Stimulated activated CD8-positive, alpha-beta memory T cell treated with anti-CD3 and anti-CD28 coated beads, Interleukin-15, amount 100 ng/mL, for 48 hours (primary cell): Measurements from ENCODE around the gene POLN.
A peak's percentile ranks its signal among the peaks of the same experiment; 100 is the strongest.
"Not testable (repeated sequence)": the region's sequence is repeated elsewhere in the genome, so short reads cannot be mapped to it uniquely, and the experiment has no call there.

Source experiments
- DNase-seq, 2 donors: peaks; one replicate each; pipeline ENCODE4 v3.0.0-alpha.2; 2020; ENCODE audit warnings: low read depth in 2 of 2

Gene POLN

GRCh38 chr4:2166253-2166652 is 75.7 kb downstream of the POLN start:
- DNase-seq = no peak

DNA sequence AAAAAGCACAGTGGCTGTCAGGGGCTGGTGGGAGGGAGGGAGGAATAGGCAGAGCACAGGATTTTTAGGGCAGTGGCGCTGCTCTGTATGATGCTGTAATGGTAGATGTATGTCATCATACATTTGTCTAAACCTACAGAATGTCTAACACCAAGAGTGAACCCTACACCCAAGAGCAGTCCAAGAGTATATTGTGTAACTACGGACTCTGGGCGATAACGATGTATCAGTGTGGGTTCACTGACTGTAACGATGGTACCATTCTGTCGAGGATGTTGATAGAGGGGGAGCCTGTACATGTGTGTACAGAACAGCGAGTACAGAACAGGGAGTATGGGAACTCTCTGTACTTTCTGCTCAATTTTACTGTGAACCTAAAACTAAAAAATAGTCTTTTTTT is 76.5 kb downstream of the POLN start:
- no peak for DNase-seq

- DNase-seq = no peak
Measured at GRCh38 chr4:2163311-2163821, 78.6 kb downstream of the POLN start.

- DNase-seq = not testable (repeated sequence)
Measured at GRCh38 chr4:2161092-2161703, 80.7 kb downstream of the POLN start.

DNA sequence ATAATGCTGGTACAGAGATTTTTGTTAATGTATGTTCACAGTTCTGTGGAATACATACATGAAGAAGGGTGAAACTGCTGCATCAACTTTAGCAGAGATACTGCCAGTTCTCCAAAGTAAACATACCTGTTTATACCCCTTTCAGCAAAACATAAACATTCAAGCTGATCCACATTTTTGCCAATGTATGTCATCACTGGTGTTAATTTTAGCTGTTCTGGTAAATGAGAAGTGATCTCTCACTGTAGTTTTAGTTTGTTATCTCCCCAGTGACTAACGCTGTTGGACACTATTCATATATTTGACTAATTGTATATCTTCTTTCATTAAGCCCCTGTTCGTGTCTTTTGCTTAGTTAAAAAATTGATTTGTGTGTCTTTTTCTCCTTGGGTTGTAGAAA is 82.0 kb downstream of the POLN start:
- DNase-seq = no peak

DNA sequence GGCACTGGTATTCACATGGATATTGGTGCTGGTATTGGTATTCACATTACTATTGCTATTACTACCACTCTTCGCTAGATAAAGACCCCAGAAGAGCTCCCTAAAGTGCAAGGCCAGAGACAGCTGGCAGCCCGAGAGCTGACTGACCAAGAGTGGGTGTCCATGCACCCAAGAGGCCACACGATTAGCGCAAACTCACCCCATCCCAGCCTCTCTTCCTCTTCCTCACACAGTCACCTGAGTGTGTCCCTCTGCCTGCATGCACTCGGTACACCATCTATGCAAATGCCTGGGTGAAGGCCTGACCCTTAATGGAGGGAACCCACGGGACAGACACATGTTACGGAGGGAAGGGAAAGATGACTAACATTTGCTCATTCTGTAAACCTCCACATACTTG is 86.7 kb downstream of the POLN start:
- no peak for DNase-seq

DNA sequence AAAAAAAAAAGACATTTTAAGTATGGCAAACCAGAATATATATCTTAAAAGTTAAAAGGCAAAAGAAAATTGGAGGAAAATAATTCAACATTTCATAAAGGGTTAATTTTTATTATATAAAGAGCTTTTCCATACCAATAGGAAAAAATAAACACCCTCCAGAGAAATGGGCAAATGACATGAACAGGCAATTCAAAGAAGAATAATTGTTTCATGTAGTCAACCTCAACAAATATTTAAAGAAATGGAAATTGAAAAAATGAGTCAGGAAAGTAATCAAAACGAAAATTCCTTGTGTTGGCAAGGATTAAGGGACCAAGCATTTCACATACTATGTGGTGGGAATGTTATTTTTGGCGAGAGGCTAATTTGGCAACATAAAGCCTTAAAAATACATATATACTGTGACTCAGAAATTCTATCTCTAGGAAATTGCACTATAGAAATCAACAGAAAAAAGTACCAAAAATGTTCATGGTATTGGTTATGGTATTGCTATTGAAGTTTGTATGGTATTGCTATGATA is 87.6 kb downstream of the POLN start:
- DNase-seq = no peak

DNA sequence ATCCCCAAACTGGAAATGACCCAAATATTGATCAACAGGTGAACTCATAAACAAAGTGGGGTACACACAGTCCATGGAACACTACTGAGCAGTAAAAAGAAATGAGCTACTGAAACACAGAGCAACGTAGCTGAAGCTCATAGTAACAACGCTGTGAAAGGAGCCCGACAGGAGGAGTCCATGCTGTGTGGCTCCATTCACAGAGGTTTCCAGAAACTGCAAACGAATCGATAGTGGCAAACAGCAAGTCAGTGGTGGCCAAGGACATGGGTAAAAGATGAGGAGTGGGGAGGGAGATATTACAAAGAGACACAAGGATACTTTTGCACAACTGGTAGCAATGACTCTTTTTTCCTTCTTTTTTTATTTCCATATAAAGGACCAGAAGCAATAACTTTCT is 90.4 kb downstream of the POLN start:
- no peak for DNase-seq

DNA sequence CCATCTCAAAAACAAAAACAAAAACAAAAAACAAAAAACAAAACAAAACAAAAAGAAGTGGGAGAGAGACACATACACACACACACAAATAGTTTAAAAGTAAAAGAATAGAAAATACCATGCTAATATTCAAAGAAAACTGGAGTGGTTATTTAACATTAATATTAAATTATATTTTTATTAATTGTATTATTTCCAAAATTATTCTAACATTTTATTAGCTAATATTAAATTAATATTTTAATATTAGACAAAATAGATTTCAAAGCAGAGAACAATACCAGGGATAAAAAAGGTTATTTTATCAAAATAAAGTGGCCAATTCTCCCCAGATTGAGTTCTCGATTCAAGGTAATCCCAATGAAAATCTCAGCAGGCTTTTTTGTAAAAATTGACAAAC is 91.8 kb downstream of the POLN start:
- DNase-seq = no peak

- DNase-seq = no peak
Measured at GRCh38 chr4:2142630-2143427, 99.1 kb downstream of the POLN start.

GRCh38 chr4:2141762-2142451 is 100.0 kb downstream of the POLN start:
- DNase-seq = peak in 1 of 2 donors; percentile 10

- no peak for DNase-seq
Measured at GRCh38 chr4:2141022-2141761, 100.7 kb downstream of the POLN start.

GRCh38 chr4:2138846-2139500 is 102.9 kb downstream of the POLN start:
- no peak for DNase-seq

DNA sequence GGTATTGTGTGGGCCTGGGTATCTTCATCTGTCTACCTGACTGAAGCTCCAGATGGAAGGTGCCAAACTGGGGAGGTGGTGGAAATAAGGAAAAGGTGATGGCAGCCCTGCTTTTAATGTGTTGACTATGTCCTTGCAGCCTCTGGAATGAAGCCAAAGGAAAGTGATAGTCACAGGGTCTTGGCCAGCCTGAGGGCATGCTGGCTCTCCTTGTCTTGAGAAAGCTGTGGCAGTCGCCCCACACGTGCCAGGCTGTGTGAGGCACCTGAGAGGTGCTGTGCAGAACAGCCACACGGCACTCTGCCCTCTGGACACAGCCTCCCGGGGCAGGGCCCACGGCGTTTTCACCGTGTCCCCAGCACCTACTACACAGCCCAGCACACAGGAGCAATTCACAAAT is 105.2 kb downstream of the POLN start:
- no peak for DNase-seq

GRCh38 chr4:2135083-2135482 is 106.8 kb downstream of the POLN start:
- DNase-seq = peak in 1 of 2 donors; percentile 11

- DNase-seq = no peak
Measured at GRCh38 chr4:2132438-2132837, 109.5 kb downstream of the POLN start.

DNA sequence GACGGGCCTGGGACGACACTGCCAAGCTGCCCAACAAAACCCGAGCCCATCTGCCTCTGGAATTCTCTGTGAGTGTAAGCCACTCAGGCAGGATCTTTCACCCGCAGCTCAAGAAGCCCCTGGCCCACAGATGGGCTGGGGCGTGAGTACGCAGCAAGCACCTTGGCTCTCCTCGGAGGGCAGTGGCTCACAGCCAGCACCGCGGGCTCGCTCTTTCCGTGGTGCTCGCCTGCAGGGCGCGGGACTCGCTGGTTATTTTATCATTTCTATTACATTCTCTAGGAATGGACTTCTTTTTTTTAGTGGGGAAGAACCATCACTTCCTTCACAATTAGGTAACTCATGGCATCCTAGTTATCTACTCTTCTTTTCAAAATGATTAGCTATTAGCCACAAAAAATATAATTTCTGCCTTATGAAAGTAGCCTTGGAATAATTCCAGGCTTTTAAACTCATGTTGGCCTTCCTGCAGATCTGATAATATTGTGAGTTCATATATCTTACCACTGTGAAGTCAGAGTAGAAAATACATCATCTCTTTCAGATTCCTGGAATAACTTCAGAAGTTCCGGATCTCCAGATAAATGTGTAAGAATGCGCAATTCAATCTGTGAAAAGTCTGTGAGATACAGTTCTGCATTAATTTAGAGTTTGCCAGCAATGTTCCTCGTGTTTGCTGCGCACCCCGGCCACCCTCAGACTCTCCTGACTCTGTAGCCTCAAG is 114.2 kb downstream of the POLN start:
- DNase-seq = no peak

- DNase-seq = no peak
Measured at GRCh38 chr4:2126309-2127043, 115.4 kb downstream of the POLN start.

GRCh38 chr4:2125831-2126230 is 116.1 kb downstream of the POLN start:
- DNase-seq = no peak

GRCh38 chr4:2125023-2125422 is 116.9 kb downstream of the POLN start:
- DNase-seq = no peak
